HepG2 (cell line): ENCODE data around the gene CCDC136. TPM values are rescaled to one million over a fixed set of nuclear protein-coding genes. Genes with fewer than 3 reads are reported as not detected.

Experiments used
- BORCS8-MEF2B ChIP-seq: sonication (generic); formaldehyde crosslinking; IDR thresholded peaks from 2 replicates; pipeline ENCODE4 v1.8.0; 2022; ENCODE audit warnings: mild to moderate bottlenecking, missing genetic modification reagents
- DMAP1 ChIP-seq: IDR thresholded peaks from 2 replicates; pipeline ENCODE4 v1.6.1; 2016
- GABPA ChIP-seq, 2 experiments: IDR thresholded peaks; 2 replicates each; pipeline ENCODE4 v1.6.1; 2011 to 2016; ENCODE audit warnings: low read depth in 2 of 2, low read length in 1 of 2, missing biosample characterization in 1 of 2, missing genetic modification characterization in 1 of 2
- IRF2 ChIP-seq: IDR thresholded peaks from 2 replicates; pipeline ENCODE4 v1.6.1; 2018; ENCODE audit warnings: missing genetic modification reagents, missing compliant biosample characterization
- MIER3 ChIP-seq: IDR thresholded peaks from 2 replicates; pipeline ENCODE4 v1.6.1; 2016; ENCODE audit warnings: missing compliant biosample characterization, borderline replicate concordance
- MXI1 ChIP-seq: IDR thresholded peaks from 3 replicates; pipeline ENCODE4 v1.6.1; 2012; ENCODE audit warnings: low read depth, low read length, inconsistent platforms, borderline replicate concordance
- TEAD3 ChIP-seq: optimal IDR thresholded peaks from 2 replicates; pipeline ENCODE3; 2016; ENCODE audit warnings: borderline replicate concordance
- ZNF792 ChIP-seq: IDR thresholded peaks from 2 replicates; pipeline ENCODE4 v1.6.1; 2016
- ZNF891 ChIP-seq: sonication (generic); formaldehyde crosslinking; IDR thresholded peaks from 2 replicates; pipeline ENCODE4 v1.5.0; 2020; ENCODE audit warnings: mild to moderate bottlenecking, missing genetic modification reagents
- polyA plus RNA-seq, 8 experiments: library from polyadenylated mRNA; depleted of rRNA in 3 of 8; stranded (reverse) in 7 of 8; unstranded in 1 of 8; fragments of >200 nt; fragmentation: Illumina TruSeq in 4 of 8; extraction: Trizol in 4 of 8; gene quantifications; 2 replicates each; pipeline versions ENCODE4 v1.2.1 to v1.2.3, GENCODE V29; 2011 to 2016; ENCODE audit warnings: low read depth in 4 of 8, missing spikeins in 1 of 8, mixed read lengths in 1 of 8; ENCODE audit not compliant: insufficient read depth in 1 of 8
- total RNA-seq, 5 experiments: library from RNA; depleted of rRNA; stranded (reverse); fragments of >200 nt; fragmentation: Illumina TruSeq; extraction: Trizol; gene quantifications; 2 replicates each; pipeline ENCODE4 v1.2.3, GENCODE V29; 2016; ENCODE audit warnings: low read depth in 1 of 5
- TF ChIP-seq, protein P1 (sequence below): sonication (generic); formaldehyde crosslinking; IDR thresholded peaks from 2 replicates; pipeline ENCODE4 v1.5.0; 2020; ENCODE audit warnings: mild to moderate bottlenecking, missing genetic modification reagents, borderline replicate concordance
- TF ChIP-seq, protein P2 (sequence below): sonication (generic); formaldehyde crosslinking; IDR thresholded peaks from 2 replicates; pipeline ENCODE4 v1.4.0; 2020; ENCODE audit warnings: missing genetic modification reagents
- TF ChIP-seq, protein P3 (sequence below): sonication (generic); formaldehyde crosslinking; conservative IDR thresholded peaks from 2 replicates; pipeline ENCODE4 v1.4.0; 2020; ENCODE audit warnings: mild to moderate bottlenecking, missing genetic modification reagents, moderate library complexity

Gene CCDC136
- total and polyA plus RNA-seq, 2 of the 13 experiments (the other 11 are each of a cell fraction or from before 2014, with no cell fraction given), result 0.04 to 0.38 TPM

DNA sequence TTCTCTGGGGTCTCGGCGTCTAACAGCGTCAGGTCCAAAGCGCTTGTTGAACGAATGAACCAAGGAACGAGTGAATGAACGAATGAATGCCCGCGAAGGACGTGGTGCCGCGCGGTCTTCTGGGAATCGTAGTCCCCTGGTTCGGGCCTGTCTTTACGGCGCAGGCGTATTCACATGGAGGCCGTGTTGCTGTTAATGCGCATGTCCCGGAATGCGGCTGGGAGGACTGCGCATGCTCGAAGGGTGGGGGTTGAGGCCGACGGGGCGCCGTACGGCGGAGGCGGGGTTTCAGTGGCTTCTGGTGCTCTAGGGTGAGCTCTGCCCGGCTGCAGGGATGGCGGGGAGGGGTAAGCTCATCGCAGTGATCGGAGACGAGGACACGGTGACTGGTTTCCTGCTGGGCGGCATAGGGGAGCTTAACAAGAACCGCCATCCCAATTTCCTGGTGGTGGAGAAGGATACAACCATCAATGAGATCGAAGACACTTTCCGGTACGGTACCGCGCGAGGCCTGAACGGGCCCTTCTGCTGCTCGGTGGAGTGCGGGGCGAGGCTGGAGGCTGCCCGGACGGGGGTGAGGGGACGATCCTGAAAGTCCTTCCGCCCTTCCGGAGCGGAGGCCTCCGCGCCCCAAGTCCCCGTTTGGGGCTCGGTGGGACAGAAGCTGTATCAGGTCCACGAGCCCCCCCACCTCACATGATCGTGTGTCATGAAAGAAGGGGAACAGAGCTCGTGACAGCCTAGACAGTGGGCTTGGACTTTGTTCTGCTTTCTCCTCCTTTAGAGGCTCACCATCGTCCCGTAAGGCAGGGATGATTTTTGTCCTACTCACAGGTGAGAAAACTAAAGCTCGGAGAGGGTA, 71.0 kb downstream of the CCDC136 start, which contains the start of gene ATP6V1F (continued):
- TF ChIP-seq, protein P1, sequence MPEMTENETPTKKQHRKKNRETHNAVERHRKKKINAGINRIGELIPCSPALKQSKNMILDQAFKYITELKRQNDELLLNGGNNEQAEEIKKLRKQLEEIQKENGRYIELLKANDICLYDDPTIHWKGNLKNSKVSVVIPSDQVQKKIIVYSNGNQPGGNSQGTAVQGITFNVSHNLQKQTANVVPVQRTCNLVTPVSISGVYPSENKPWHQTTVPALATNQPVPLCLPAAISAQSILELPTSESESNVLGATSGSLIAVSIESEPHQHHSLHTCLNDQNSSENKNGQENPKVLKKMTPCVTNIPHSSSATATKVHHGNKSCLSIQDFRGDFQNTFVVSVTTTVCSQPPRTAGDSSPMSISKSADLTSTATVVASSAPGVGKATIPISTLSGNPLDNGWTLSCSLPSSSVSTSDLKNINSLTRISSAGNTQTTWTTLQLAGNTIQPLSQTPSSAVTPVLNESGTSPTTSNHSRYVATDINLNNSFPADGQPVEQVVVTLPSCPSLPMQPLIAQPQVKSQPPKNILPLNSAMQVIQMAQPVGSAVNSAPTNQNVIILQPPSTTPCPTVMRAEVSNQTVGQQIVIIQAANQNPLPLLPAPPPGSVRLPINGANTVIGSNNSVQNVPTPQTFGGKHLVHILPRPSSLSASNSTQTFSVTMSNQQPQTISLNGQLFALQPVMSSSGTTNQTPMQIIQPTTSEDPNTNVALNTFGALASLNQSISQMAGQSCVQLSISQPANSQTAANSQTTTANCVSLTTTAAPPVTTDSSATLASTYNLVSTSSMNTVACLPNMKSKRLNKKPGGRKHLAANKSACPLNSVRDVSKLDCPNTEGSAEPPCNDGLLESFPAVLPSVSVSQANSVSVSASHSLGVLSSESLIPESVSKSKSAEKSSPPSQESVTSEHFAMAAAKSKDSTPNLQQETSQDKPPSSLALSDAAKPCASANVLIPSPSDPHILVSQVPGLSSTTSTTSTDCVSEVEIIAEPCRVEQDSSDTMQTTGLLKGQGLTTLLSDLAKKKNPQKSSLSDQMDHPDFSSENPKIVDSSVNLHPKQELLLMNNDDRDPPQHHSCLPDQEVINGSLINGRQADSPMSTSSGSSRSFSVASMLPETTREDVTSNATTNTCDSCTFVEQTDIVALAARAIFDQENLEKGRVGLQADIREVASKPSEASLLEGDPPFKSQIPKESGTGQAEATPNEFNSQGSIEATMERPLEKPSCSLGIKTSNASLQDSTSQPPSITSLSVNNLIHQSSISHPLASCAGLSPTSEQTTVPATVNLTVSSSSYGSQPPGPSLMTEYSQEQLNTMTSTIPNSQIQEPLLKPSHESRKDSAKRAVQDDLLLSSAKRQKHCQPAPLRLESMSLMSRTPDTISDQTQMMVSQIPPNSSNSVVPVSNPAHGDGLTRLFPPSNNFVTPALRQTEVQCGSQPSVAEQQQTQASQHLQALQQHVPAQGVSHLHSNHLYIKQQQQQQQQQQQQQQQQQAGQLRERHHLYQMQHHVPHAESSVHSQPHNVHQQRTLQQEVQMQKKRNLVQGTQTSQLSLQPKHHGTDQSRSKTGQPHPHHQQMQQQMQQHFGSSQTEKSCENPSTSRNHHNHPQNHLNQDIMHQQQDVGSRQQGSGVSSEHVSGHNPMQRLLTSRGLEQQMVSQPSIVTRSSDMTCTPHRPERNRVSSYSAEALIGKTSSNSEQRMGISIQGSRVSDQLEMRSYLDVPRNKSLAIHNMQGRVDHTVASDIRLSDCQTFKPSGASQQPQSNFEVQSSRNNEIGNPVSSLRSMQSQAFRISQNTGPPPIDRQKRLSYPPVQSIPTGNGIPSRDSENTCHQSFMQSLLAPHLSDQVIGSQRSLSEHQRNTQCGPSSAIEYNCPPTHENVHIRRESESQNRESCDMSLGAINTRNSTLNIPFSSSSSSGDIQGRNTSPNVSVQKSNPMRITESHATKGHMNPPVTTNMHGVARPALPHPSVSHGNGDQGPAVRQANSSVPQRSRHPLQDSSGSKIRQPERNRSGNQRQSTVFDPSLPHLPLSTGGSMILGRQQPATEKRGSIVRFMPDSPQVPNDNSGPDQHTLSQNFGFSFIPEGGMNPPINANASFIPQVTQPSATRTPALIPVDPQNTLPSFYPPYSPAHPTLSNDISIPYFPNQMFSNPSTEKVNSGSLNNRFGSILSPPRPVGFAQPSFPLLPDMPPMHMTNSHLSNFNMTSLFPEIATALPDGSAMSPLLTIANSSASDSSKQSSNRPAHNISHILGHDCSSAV (CRISPR knock-in tag), result 0 out of 2 replicates have a peak, but pooled peaks have one; percentile 55
- TF ChIP-seq, protein P2, sequence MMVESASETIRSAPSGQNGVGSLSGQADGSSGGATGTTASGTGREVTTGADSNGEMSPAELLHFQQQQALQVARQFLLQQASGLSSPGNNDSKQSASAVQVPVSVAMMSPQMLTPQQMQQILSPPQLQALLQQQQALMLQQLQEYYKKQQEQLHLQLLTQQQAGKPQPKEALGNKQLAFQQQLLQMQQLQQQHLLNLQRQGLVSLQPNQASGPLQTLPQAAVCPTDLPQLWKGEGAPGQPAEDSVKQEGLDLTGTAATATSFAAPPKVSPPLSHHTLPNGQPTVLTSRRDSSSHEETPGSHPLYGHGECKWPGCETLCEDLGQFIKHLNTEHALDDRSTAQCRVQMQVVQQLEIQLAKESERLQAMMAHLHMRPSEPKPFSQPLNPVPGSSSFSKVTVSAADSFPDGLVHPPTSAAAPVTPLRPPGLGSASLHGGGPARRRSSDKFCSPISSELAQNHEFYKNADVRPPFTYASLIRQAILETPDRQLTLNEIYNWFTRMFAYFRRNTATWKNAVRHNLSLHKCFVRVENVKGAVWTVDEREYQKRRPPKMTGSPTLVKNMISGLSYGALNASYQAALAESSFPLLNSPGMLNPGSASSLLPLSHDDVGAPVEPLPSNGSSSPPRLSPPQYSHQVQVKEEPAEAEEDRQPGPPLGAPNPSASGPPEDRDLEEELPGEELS (CRISPR knock-in tag), result peak; percentile 15; the same call in 1 of the 2 replicates
- TF ChIP-seq BORCS8-MEF2B (no peak; the same call in 1 of the 2 replicates), ZNF891 (CRISPR knock-in tag) (0 out of 2 replicates have a peak, but pooled peaks have one; percentile 8), ZNF792 (peak; percentile 37; the same call in 1 of the 2 replicates), TEAD3 (peak; percentile 87), MXI1 (peak; percentile 40; the same call in 1 of the 3 replicates), DMAP1 (CRISPR knock-in tag) (peak; percentile 31; the same call in 1 of the 2 replicates), GABPA (IDR thresholded peaks at IDR 0.05; ENCODE audit: low read depth, low read length) (no peak), GABPA (CRISPR knock-in tag; IDR thresholded peaks at IDR 0.05; ENCODE audit: low read depth) (peak; percentile 67), IRF2 (0 out of 2 replicates have a peak, but pooled peaks have one; percentile 51), MIER3 (CRISPR knock-in tag) (peak; percentile 75; the same call in 1 of the 2 replicates)
- TF ChIP-seq, protein P3, sequence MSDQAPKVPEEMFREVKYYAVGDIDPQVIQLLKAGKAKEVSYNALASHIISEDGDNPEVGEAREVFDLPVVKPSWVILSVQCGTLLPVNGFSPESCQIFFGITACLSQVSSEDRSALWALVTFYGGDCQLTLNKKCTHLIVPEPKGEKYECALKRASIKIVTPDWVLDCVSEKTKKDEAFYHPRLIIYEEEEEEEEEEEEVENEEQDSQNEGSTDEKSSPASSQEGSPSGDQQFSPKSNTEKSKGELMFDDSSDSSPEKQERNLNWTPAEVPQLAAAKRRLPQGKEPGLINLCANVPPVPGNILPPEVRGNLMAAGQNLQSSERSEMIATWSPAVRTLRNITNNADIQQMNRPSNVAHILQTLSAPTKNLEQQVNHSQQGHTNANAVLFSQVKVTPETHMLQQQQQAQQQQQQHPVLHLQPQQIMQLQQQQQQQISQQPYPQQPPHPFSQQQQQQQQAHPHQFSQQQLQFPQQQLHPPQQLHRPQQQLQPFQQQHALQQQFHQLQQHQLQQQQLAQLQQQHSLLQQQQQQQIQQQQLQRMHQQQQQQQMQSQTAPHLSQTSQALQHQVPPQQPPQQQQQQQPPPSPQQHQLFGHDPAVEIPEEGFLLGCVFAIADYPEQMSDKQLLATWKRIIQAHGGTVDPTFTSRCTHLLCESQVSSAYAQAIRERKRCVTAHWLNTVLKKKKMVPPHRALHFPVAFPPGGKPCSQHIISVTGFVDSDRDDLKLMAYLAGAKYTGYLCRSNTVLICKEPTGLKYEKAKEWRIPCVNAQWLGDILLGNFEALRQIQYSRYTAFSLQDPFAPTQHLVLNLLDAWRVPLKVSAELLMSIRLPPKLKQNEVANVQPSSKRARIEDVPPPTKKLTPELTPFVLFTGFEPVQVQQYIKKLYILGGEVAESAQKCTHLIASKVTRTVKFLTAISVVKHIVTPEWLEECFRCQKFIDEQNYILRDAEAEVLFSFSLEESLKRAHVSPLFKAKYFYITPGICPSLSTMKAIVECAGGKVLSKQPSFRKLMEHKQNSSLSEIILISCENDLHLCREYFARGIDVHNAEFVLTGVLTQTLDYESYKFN (CRISPR knock-in tag), result peak; percentile 38
